Measurements from ENCODE around the gene IGSF10. TPM values are rescaled to one million over a fixed set of nuclear protein-coding genes. Genes with fewer than 3 reads are reported as not detected.

The IGSF10 gene
- polyA plus RNA-seq, 3 donors, result 1.7 to 3.6 (median 2.5) TPM

GRCh38 chr3:151476344-151477018, 15.6 kb upstream of the IGSF10 start:
- DNase-seq (ENCODE audit: extremely low read depth in 1 of 11, low read depth in 9 of 11, low spot score in 4 of 11), result no peak

GRCh38 chr3:151468284-151468917, 7.5 kb upstream of the IGSF10 start:
- peak in 1 of 11 donors; percentile 11 for DNase-seq (ENCODE audit: extremely low read depth in 1 of 11, low read depth in 9 of 11, low spot score in 4 of 11)

- no peak for DNase-seq (ENCODE audit: extremely low read depth in 1 of 11, low read depth in 9 of 11, low spot score in 4 of 11)
Measured at GRCh38 chr3:151467069-151467468, 6.2 kb upstream of the IGSF10 start.

- no peak for DNase-seq (ENCODE audit: extremely low read depth in 1 of 11, low read depth in 9 of 11, low spot score in 4 of 11)
Measured at GRCh38 chr3:151462991-151463390, 2.1 kb upstream of the IGSF10 start.

GRCh38 chr3:151462278-151462780, 1.5 kb upstream of the IGSF10 start:
- no peak for DNase-seq (ENCODE audit: extremely low read depth in 1 of 11, low read depth in 9 of 11, low spot score in 4 of 11)

- DNase-seq (ENCODE audit: extremely low read depth in 1 of 11, low read depth in 9 of 11, low spot score in 4 of 11), result no peak
Measured at GRCh38 chr3:151460228-151460627, 633 bp downstream of the IGSF10 start.

GRCh38 chr3:151459358-151459757, 1.5 kb downstream of the IGSF10 start:
- DNase-seq (ENCODE audit: extremely low read depth in 1 of 11, low read depth in 9 of 11, low spot score in 4 of 11), result no peak

- DNase-seq (ENCODE audit: extremely low read depth in 1 of 11, low read depth in 9 of 11, low spot score in 4 of 11), result no peak
Measured at GRCh38 chr3:151456065-151456464, 4.8 kb downstream of the IGSF10 start.

- DNase-seq (ENCODE audit: extremely low read depth in 1 of 11, low read depth in 9 of 11, low spot score in 4 of 11), result no peak
Measured at GRCh38 chr3:151452841-151453240, 8.0 kb downstream of the IGSF10 start.

GRCh38 chr3:151452368-151452767, 8.5 kb downstream of the IGSF10 start:
- no peak for DNase-seq (ENCODE audit: extremely low read depth in 1 of 11, low read depth in 9 of 11, low spot score in 4 of 11)

- no peak for DNase-seq (ENCODE audit: extremely low read depth in 1 of 11, low read depth in 9 of 11, low spot score in 4 of 11)
Measured at GRCh38 chr3:151446002-151446340, 14.9 kb downstream of the IGSF10 start.

- DNase-seq (ENCODE audit: extremely low read depth in 1 of 11, low read depth in 9 of 11, low spot score in 4 of 11), result no peak
Measured at GRCh38 chr3:151445273-151446001, 15.4 kb downstream of the IGSF10 start.

- peak in 4 of 11 donors; percentile 21 to 38 (median 30) for DNase-seq (ENCODE audit: extremely low read depth in 1 of 11, low read depth in 9 of 11, low spot score in 4 of 11)
Measured at GRCh38 chr3:151443583-151443982, 17.3 kb downstream of the IGSF10 start.

GRCh38 chr3:151440940-151441339, 19.9 kb downstream of the IGSF10 start:
- no peak for DNase-seq (ENCODE audit: extremely low read depth in 1 of 11, low read depth in 9 of 11, low spot score in 4 of 11)

- DNase-seq (ENCODE audit: extremely low read depth in 1 of 11, low read depth in 9 of 11, low spot score in 4 of 11), result peak; percentile 44 to 80 (median 52)
Measured at GRCh38 chr3:151439652-151440125, 21.2 kb downstream of the IGSF10 start.

- DNase-seq (ENCODE audit: extremely low read depth in 1 of 11, low read depth in 9 of 11, low spot score in 4 of 11), result no peak
Measured at GRCh38 chr3:151437906-151438305, 23.0 kb downstream of the IGSF10 start.

GRCh38 chr3:151436675-151437446, 24.0 kb downstream of the IGSF10 start:
- DNase-seq (ENCODE audit: extremely low read depth in 1 of 11, low read depth in 9 of 11, low spot score in 4 of 11), result no peak

GRCh38 chr3:151434151-151434890, 26.5 kb downstream of the IGSF10 start:
- peak in 1 of 11 donors; percentile 22 for DNase-seq (ENCODE audit: extremely low read depth in 1 of 11, low read depth in 9 of 11, low spot score in 4 of 11)
